ENCODE results near the gene GNA12. TPM values are rescaled to one million over a fixed set of nuclear protein-coding genes. Genes with fewer than 3 reads are reported as not detected.
"Not testable (repeated sequence)": the region's sequence is repeated elsewhere in the genome, so short reads cannot be mapped to it uniquely, and the experiment has no call there.

The GNA12 gene
- total and polyA plus RNA-seq, 4 experiments from 2014 or later: 4.4 to 16.6 (median 12.6) TPM

GRCh38 chr7:2699289-2699620, 144.9 kb downstream of the GNA12 start:
- Histone ChIP-seq H3K4me1 (ENCODE audit: insufficient read depth, low read length) (peaks cover 21% of the 10 kb centered on the region), H3K4me3 (ENCODE audit: low read length in 2 of 2) (peak overlapping the region; percentile 21 to 22), H3K27me3 (ENCODE audit: insufficient read depth, low read length) (no peaks in the 10 kb centered on the region), H3K27ac (ENCODE audit: low read depth, low read length) (peak overlapping the region; percentile 33), H3K36me3 (ENCODE audit: insufficient read depth, low read length) (no peaks in the 10 kb centered on the region), H3K9me3 (ENCODE audit: control insufficient read depth in 1 of 2, low read length in 2 of 2) (no peaks in the 10 kb centered on the region)
- POLR2A ChIA-PET (ENCODE audit: partially characterized antibody): interaction anchor here (0.9 to 3.3 kb wide), 9 partner anchors 9 to 189 kb away, joined by 3 to 57 read pairs (median 4); no protein-coding TSS in a partner anchor
- intact Hi-C loops (cut with micrococcal nuclease): no loop called here
- H3K4me3 Mint-ChIP-seq: peak overlapping the region; percentile 64 to 92 (median 77)
- DNase-seq: no peak
- CTCF ChIA-PET (ENCODE audit: partially characterized antibody): interaction anchor here (0.9 to 6.0 kb wide), 5 partner anchors 11 to 28 kb away, joined by 3 to 85 read pairs (median 14); no protein-coding TSS in a partner anchor
- H3K36me3 Mint-ChIP-seq: no peaks in the 10 kb centered on the region
- peak overlapping the region; percentile 10 to 84 (median 55) for H3K27ac Mint-ChIP-seq
- no peaks in the 10 kb centered on the region for H3K9me3 Mint-ChIP-seq
- H3K27me3 Mint-ChIP-seq: no peaks in the 10 kb centered on the region
- H3K4me1 Mint-ChIP-seq: peaks cover 18 to 25% (median 22%) of the 10 kb centered on the region in 4 donors

DNA sequence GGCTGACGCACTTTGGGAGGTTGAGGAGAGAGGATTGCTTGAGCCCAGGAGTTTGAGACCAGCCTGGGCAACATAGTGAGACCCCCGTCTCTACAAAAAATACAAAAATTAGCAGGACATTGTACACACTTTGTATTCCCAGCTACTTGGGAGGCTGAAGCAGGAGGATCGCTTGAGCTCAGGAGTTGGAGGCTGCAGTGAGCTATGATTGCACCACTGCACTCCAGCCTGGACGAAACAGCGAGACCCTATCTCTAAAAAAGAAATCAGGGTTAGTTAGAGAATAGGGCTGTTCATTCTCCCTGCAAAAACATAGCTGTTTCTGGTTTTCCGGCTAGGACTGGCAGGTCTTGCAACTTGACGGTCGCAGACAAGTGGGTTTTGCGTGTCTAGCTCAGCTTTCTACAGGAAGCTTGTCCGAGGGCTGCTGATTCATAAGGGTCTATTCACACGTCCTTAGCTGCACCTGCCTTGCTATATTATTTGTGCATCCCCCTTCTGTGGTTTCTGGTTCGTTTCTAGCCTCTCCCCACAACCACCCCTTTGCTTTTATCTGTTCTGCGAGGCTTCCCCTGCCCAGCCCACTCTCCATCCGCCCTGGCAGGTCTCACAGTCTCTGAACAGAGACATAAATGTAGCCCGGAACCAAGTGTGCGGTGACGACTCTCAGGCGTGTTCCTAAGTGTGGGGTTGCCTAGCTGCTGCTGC, 145.4 kb downstream of the GNA12 start:
- Mint-ChIP-seq H3K27ac (peak overlapping the region; percentile 12 to 84 (median 55)), H3K27me3 (no peaks in the 10 kb centered on the region)
- CTCF ChIA-PET (ENCODE audit: partially characterized antibody): interaction anchor here (0.9 to 6.0 kb wide), 5 partner anchors 11 to 27 kb away, joined by 3 to 85 read pairs (median 14); no protein-coding TSS in a partner anchor

DNA sequence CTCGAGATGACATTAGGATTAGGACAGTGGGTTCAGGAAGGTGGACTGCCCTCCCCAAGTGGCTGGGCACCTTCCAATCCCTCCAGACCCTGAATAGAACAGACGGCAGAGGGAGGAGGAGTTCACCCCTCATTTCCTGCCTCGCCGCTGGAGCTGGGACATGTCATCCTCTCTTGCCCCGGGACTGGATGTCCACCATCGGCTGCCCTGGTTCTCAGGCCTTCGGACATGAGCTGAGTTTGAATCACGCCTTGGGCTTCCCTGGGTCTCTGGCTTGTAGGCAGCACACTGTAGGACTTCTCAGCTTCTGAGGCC, 150.0 kb downstream of the GNA12 start:
- H3K4me3 Mint-ChIP-seq; POLR2A ChIA-PET (ENCODE audit: partially characterized antibody); H3K9me3 ChIP-seq (ENCODE audit: control insufficient read depth in 1 of 2, low read length in 2 of 2); H3K27me3 ChIP-seq (ENCODE audit: insufficient read depth, low read length); H3K27ac Mint-ChIP-seq; H3K36me3 ChIP-seq (ENCODE audit: insufficient read depth, low read length); H3K4me3 ChIP-seq (ENCODE audit: low read length in 2 of 2); H3K9me3 Mint-ChIP-seq; intact Hi-C loops (cut with micrococcal nuclease); H3K36me3 Mint-ChIP-seq; H3K27ac ChIP-seq (ENCODE audit: low read depth, low read length); DNase-seq: not testable (repeated sequence)
- peaks cover 11% of the 10 kb centered on the region for H3K4me1 ChIP-seq (ENCODE audit: insufficient read depth, low read length)
- H3K4me1 Mint-ChIP-seq: peaks cover 8 to 15% (median 11%) of the 10 kb centered on the region in 4 donors
- H3K27me3 Mint-ChIP-seq: peaks cover 8 to 11% of the 10 kb centered on the region in 2 donors
- CTCF ChIA-PET (ENCODE audit: partially characterized antibody): interaction anchor here (1.0 to 2.3 kb wide), 3 partner anchors 11 to 242 kb away, joined by 3 to 11 read pairs (median 3); no protein-coding TSS in a partner anchor

More for the DNA sequence above, 145.4 kb downstream of the GNA12 start:
- H3K9me3 Mint-ChIP-seq: no peaks in the 10 kb centered on the region
- Histone ChIP-seq H3K27ac (ENCODE audit: low read depth, low read length) (peak overlapping the region; percentile 33), H3K27me3 (ENCODE audit: insufficient read depth, low read length) (no peaks in the 10 kb centered on the region), H3K4me3 (ENCODE audit: low read length in 2 of 2) (peak overlapping the region; percentile 21 to 22), H3K9me3 (ENCODE audit: control insufficient read depth in 1 of 2, low read length in 2 of 2) (no peaks in the 10 kb centered on the region), H3K36me3 (ENCODE audit: insufficient read depth, low read length) (no peaks in the 10 kb centered on the region), H3K4me1 (ENCODE audit: insufficient read depth, low read length) (peaks cover 21% of the 10 kb centered on the region)
- POLR2A ChIA-PET (ENCODE audit: partially characterized antibody): interaction anchor here (0.9 to 3.3 kb wide), 9 partner anchors 9 to 188 kb away, joined by 3 to 57 read pairs (median 4); no protein-coding TSS in a partner anchor
- H3K36me3 Mint-ChIP-seq: no peaks in the 10 kb centered on the region
- intact Hi-C loops (cut with micrococcal nuclease): no loop called here
- H3K4me1 Mint-ChIP-seq: peaks cover 18 to 25% (median 22%) of the 10 kb centered on the region in 4 donors
- peak; percentile 60 to 80 (median 65) for DNase-seq
- peak overlapping the region; percentile 58 to 92 (median 77) for H3K4me3 Mint-ChIP-seq

DNA sequence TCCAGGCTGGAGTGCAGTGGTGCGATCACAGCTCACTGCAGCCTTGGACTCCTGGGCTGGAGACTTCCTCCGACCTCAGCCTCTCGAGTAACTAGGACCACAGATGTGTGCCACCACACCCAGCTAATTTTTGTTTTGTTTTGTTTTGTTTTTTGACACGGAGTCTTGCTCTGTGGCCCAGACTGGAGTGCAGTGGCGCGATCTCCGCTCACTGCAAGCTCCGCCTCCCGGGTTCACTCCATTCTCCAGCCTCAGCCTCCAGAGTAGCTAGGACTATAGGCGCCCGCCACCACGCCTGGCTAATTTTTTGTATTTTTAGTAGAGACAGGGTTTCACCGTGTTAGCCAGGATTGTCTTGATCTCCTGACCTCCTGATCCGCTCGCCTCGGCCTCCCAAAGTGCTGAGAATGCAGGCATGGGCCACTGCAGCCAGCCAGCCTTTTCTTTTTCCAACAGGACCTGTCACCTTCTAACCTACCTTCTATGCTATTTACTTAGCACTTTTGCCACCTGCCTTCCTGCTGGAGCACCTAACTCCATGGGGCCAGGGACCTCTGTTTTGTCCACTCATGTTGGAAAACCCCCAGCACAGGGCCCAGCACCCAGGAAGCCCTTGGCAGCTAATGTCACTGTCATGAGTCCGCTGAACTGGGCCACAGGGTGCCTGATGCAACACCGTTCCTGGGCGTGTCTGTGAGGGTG, 150.5 kb downstream of the GNA12 start:
- H3K4me1 Mint-ChIP-seq: peaks cover 5 to 15% (median 9%) of the 10 kb centered on the region in 4 donors
- H3K9me3 Mint-ChIP-seq; H3K36me3 ChIP-seq (ENCODE audit: insufficient read depth, low read length); H3K9me3 ChIP-seq (ENCODE audit: control insufficient read depth in 1 of 2, low read length in 2 of 2); DNase-seq; H3K4me3 ChIP-seq (ENCODE audit: low read length in 2 of 2); intact Hi-C loops (cut with micrococcal nuclease); H3K36me3 Mint-ChIP-seq; H3K27me3 ChIP-seq (ENCODE audit: insufficient read depth, low read length); POLR2A ChIA-PET (ENCODE audit: partially characterized antibody); H3K27ac ChIP-seq (ENCODE audit: low read depth, low read length); H3K4me3 Mint-ChIP-seq: not testable (repeated sequence)
- H3K4me1 ChIP-seq (ENCODE audit: insufficient read depth, low read length): peaks cover 10% of the 10 kb centered on the region
- CTCF ChIA-PET (ENCODE audit: partially characterized antibody): interaction anchor here (1.0 to 2.3 kb wide), 2 partner anchors 17 to 242 kb away, joined by 3 to 11 read pairs; no protein-coding TSS in a partner anchor
- H3K27ac Mint-ChIP-seq: peak overlapping the region in 1 of 7 donors; percentile 24
- peaks cover 13 to 16% of the 10 kb centered on the region in 2 donors for H3K27me3 Mint-ChIP-seq

- H3K27ac ChIP-seq (ENCODE audit: low read depth, low read length): no peak overlapping the region
- POLR2A ChIA-PET (ENCODE audit: partially characterized antibody): no interaction called here
These were observed 151.6 kb downstream of the GNA12 start for GRCh38 chr7:2692543-2692942.

DNA sequence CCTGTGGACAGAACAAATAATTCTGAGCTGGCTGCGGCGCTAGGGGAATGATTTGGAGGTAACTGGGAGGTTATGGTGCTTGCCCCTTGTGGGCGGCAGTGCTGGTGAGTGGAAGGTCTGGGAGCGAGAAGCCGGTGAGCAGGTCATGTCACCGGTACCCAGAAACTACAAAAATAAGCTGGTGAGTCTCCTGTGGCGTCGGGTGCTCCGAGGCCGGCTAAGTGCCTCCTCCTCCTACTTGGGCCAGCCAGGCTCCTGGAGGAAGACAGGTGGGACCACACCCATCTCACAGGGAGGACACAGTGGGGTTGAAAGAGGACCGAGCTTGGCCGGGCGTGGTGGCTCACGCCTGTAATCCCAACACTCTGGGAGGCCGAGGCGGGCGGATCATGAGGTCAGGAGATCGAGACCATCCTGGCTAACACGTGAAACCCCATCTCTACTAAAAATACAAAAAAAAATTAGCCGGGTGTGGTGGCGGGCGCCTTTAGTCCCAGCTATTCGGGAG, 152.1 kb downstream of the GNA12 start:
- peaks cover 11% of the 10 kb centered on the region for H3K27me3 ChIP-seq (ENCODE audit: insufficient read depth, low read length)
- CTCF ChIA-PET (ENCODE audit: partially characterized antibody): interaction anchor here (1.1 to 3.1 kb wide), 4 partner anchors 9 to 18 kb away, joined by 3 to 18 read pairs (median 8); no protein-coding TSS in a partner anchor
- H3K4me3 Mint-ChIP-seq; intact Hi-C loops (cut with micrococcal nuclease); H3K4me1 ChIP-seq (ENCODE audit: insufficient read depth, low read length); H3K9me3 ChIP-seq (ENCODE audit: control insufficient read depth in 1 of 2, low read length in 2 of 2); DNase-seq; H3K27ac Mint-ChIP-seq; H3K4me3 ChIP-seq (ENCODE audit: low read length in 2 of 2); H3K27ac ChIP-seq (ENCODE audit: low read depth, low read length); H3K36me3 Mint-ChIP-seq; H3K36me3 ChIP-seq (ENCODE audit: insufficient read depth, low read length); POLR2A ChIA-PET (ENCODE audit: partially characterized antibody); H3K9me3 Mint-ChIP-seq: not testable (repeated sequence)
- peaks cover 2 to 10% (median 5%) of the 10 kb centered on the region in 4 donors for H3K4me1 Mint-ChIP-seq
- peaks cover 17 to 19% of the 10 kb centered on the region in 2 donors for H3K27me3 Mint-ChIP-seq

More at GRCh38 chr7:2692543-2692942, 151.6 kb downstream of the GNA12 start:
- Mint-ChIP-seq H3K36me3 (no peaks in the 10 kb centered on the region), H3K27ac (no peak overlapping the region), H3K4me1 (peaks cover 2 to 10% (median 5%) of the 10 kb centered on the region in 4 donors), H3K9me3 (peaks cover 0 to 1% (median 0%) of the 10 kb centered on the region in 8 donors), H3K4me3 (no peak overlapping the region), H3K27me3 (peaks cover 14 to 18% of the 10 kb centered on the region in 2 donors)
- Histone ChIP-seq H3K27me3 (ENCODE audit: insufficient read depth, low read length) (peaks cover 11% of the 10 kb centered on the region), H3K36me3 (ENCODE audit: insufficient read depth, low read length) (no peaks in the 10 kb centered on the region), H3K4me3 (ENCODE audit: low read length in 2 of 2) (no peak overlapping the region), H3K9me3 (ENCODE audit: control insufficient read depth in 1 of 2, low read length in 2 of 2) (no peaks in the 10 kb centered on the region), H3K4me1 (ENCODE audit: insufficient read depth, low read length) (peaks cover 6% of the 10 kb centered on the region)
- intact Hi-C loops (cut with micrococcal nuclease): no loop called here
- CTCF ChIA-PET (ENCODE audit: partially characterized antibody): interaction anchor here (1.1 to 2.3 kb wide), 3 partner anchors 10 to 18 kb away, joined by 3 to 11 read pairs (median 4); no protein-coding TSS in a partner anchor
- no peak for DNase-seq
